Measurements from ENCODE around the gene SIX1.

SIX1 gene

DNA sequence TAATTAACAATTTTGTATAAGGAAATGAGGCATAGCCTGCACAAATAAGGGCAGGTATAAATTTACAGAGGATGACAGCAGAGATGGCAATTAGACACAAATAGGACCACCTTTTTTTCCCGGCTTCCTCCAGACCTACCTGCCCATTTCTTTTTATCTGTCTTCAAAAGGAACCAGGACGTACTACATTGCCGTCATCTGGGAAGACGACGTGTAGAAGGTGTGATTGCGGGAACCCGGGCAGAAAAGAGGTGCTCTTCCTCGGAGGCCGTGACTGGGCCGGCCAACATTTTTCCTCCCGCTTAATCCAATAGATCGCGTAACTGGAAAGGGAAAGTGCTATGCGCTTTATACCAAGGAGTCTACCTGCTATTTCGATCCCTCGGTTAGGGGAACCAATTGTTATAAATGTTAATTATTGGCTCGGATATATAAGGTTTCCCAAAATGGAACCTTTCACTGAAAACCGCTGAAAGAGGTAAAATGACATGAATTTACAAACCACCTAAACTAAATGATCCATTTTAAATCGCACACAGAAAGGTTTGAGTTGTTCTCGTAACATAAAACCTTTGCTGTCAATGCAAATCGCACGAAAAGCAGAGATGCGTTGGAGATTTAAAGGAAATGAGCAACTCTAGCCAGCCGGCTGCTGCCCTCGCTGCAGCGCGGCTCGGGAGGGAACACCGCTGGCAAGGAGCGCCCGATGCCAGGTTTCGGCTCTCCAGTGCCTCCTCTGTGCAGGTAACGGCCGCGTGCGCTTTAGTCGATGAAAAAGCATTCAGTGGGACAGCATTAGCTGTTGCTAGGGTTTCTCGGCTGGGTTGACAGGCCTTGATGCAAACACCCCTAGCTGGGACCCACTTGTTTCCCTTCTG lies 2.8 kb upstream of the SIX1 start:
- TF ChIP-seq, protein P1, sequence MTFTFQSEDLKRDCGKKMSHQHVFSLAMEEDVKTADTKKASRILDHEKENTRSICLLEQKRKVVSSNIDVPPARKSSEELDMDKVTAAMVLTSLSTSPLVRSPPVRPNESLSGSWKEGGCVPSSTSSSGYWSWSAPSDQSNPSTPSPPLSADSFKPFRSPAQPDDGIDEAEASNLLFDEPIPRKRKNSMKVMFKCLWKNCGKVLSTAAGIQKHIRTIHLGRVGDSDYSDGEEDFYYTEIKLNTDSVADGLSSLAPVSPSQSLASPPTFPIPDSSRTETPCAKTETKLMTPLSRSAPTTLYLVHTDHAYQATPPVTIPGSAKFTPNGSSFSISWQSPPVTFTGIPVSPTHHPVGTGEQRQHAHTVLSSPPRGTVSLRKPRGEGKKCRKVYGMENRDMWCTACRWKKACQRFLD (tag by site-specific recombination; IDR thresholded peaks at IDR 0.05): no peak
- TF ChIP-seq BCL11A (tag by site-specific recombination; IDR thresholded peaks at IDR 0.05; ENCODE audit: low read depth) (no peak), ZNF211 (tag by site-specific recombination; IDR thresholded peaks at IDR 0.05; ENCODE audit: low read depth) (no peak)
- Histone ChIP-seq H3K4me3 (ENCODE audit: low read depth, low read length) (no peak overlapping the region), H3K4me1 (ENCODE audit: control insufficient read depth, insufficient read depth, low read length) (peaks cover 33% of the 10 kb centered on the region), H3K27ac (ENCODE audit: extremely low read depth, low read depth, low read length) (peak overlapping the region; percentile 84; the same call in 1 of the 2 replicates), H3K9me3 (ENCODE audit: control insufficient read depth, insufficient read depth, low read depth, low read length) (no peaks in the 10 kb centered on the region), H3K36me3 (ENCODE audit: control insufficient read depth in 2 of 2, insufficient read depth in 1 of 2, low read length in 2 of 2) (no peaks in the 10 kb centered on the region; a peak in 1 of 3 replicates)
- POLR2A ChIA-PET: no interaction called here
- CTCF ChIA-PET: no interaction called here

DNA sequence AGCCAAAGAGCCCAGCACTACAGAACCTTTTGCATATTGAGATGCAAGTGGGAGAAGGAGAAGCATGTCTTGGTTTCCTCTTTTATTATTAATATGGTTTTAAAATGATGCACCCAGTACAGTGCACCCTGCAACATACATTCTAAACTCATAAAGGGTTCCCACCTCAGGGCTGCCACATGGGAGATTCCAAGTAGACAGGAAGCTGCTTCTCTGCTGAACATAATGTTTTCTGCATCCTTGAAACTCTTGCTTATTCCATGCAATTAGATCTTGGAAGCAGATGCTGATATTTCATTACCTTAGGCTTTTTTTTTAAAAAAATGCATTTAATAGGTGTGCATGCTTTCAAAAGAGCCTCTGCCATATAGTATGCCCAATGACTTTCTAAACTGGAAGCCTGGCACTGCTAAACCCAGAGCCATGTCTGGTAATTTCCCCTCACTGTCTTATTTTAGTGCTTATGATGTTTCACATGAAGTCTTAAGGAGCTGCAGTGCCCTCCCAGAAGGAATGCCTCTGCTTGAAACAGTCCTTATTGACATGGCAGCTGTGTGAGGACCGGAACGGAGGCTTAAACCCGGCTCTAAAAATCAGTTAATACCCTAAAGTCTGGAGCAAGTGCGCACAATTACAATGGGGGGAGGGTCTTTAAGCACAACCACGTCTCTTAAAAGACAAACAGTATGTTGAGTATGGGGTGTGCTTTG lies 2.0 kb upstream of the SIX1 start:
- Histone ChIP-seq H3K27ac (ENCODE audit: extremely low read depth, low read depth, low read length) (peak overlapping the region; percentile 97; the same call in 1 of the 2 replicates), H3K36me3 (ENCODE audit: control insufficient read depth in 2 of 2, insufficient read depth in 1 of 2, low read length in 2 of 2) (peaks cover 0 to 1% of the 10 kb centered on the region in 2 experiments; a peak in 2 of 3 replicates), H3K9me3 (ENCODE audit: control insufficient read depth, insufficient read depth, low read depth, low read length) (no peaks in the 10 kb centered on the region), H3K4me3 (ENCODE audit: low read depth, low read length) (no peak overlapping the region), H3K4me1 (ENCODE audit: control insufficient read depth, insufficient read depth, low read length) (peaks cover 35% of the 10 kb centered on the region)
- TF ChIP-seq ZNF175 (tag by site-specific recombination; IDR thresholded peaks at IDR 0.05) (no peak), ZNF157 (tag by site-specific recombination; IDR thresholded peaks at IDR 0.05) (no peak), TCF7L2 (IDR thresholded peaks at IDR 0.05; ENCODE audit: borderline replicate concordance, low read depth, low read length) (0 out of 2 replicates have a peak, but pooled peaks have one; percentile 37), ZBTB48 (tag by site-specific recombination; IDR thresholded peaks at IDR 0.05) (no peak)
- TF ChIP-seq, protein P2, sequence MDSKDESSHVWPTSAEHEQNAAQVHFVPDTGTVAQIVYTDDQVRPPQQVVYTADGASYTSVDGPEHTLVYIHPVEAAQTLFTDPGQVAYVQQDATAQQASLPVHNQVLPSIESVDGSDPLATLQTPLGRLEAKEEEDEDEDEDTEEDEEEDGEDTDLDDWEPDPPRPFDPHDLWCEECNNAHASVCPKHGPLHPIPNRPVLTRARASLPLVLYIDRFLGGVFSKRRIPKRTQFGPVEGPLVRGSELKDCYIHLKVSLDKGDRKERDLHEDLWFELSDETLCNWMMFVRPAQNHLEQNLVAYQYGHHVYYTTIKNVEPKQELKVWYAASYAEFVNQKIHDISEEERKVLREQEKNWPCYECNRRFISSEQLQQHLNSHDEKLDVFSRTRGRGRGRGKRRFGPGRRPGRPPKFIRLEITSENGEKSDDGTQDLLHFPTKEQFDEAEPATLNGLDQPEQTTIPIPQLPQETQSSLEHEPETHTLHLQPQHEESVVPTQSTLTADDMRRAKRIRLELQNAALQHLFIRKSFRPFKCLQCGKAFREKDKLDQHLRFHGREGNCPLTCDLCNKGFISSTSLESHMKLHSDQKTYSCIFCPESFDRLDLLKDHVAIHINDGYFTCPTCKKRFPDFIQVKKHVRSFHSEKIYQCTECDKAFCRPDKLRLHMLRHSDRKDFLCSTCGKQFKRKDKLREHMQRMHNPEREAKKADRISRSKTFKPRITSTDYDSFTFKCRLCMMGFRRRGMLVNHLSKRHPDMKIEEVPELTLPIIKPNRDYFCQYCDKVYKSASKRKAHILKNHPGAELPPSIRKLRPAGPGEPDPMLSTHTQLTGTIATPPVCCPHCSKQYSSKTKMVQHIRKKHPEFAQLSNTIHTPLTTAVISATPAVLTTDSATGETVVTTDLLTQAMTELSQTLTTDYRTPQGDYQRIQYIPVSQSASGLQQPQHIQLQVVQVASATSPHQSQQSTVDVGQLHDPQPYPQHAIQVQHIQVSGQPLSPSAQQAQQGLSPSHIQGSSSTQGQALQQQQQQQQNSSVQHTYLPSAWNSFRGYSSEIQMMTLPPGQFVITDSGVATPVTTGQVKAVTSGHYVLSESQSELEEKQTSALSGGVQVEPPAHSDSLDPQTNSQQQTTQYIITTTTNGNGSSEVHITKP (tag by site-specific recombination; IDR thresholded peaks at IDR 0.05): peak; percentile 59
- TF ChIP-seq, protein P3, sequence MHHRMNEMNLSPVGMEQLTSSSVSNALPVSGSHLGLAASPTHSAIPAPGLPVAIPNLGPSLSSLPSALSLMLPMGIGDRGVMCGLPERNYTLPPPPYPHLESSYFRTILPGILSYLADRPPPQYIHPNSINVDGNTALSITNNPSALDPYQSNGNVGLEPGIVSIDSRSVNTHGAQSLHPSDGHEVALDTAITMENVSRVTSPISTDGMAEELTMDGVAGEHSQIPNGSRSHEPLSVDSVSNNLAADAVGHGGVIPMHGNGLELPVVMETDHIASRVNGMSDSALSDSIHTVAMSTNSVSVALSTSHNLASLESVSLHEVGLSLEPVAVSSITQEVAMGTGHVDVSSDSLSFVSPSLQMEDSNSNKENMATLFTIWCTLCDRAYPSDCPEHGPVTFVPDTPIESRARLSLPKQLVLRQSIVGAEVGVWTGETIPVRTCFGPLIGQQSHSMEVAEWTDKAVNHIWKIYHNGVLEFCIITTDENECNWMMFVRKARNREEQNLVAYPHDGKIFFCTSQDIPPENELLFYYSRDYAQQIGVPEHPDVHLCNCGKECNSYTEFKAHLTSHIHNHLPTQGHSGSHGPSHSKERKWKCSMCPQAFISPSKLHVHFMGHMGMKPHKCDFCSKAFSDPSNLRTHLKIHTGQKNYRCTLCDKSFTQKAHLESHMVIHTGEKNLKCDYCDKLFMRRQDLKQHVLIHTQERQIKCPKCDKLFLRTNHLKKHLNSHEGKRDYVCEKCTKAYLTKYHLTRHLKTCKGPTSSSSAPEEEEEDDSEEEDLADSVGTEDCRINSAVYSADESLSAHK (tag by site-specific recombination; IDR thresholded peaks at IDR 0.05): peak; percentile 18; the same call in 1 of the 2 replicates
- ChIA-PET POLR2A (interaction anchor here (3.8 kb wide), 1 partner anchor 71 kb away, joined by 62 read pairs; the partner anchor contains the start of gene SIX4), CTCF (interaction anchor here (0.6 kb wide), 1 partner anchor 34 kb away, joined by 3 read pairs; no protein-coding TSS in a partner anchor)

DNA sequence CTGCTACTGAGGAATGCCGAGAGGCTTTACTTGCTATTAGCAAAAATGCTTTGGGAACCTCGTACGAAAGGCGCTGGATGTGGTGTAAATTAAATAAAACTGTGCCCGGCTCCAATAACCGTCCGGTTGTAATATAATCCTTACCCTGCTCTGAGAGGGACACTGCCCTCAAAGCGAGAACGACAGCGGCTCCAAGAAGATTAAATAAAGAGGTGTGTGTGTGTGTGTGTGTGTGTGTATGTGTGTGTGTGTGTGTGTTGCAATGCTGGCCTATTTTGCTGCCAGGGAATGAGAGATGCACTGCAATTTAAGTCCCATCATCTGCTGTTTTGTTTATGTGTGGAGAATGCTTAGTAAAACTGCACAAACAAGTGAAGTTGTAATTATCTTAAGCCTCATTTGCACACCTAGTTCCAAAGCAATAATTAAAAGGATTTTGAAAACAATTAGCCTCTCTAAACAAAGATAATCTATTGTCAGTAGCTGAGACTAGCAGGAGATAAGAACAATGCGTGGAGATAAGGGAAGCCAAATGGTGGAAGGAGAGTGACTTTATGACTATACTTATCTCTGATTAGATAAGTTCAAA lies 1.2 kb upstream of the SIX1 start:
- peaks cover 41% of the 10 kb centered on the region for H3K4me1 ChIP-seq (ENCODE audit: control insufficient read depth, insufficient read depth, low read length)
- H3K9me3 ChIP-seq (ENCODE audit: control insufficient read depth, insufficient read depth, low read depth, low read length): no peaks in the 10 kb centered on the region
- peak overlapping the region; percentile 97 for H3K27ac ChIP-seq (ENCODE audit: extremely low read depth, low read depth, low read length)
- H3K4me3 ChIP-seq (ENCODE audit: low read depth, low read length): peak overlapping the region; percentile 72; the same call in 1 of the 2 replicates
- POLR2A ChIA-PET: interaction anchor here (1.1 to 3.8 kb wide), 5 partner anchors 8 to 331 kb away, joined by 3 to 62 read pairs (median 8); partner anchors contain the start of genes SIX4, SLC38A6 and TRMT5
- H3K36me3 ChIP-seq (ENCODE audit: control insufficient read depth in 2 of 2, insufficient read depth in 1 of 2, low read length in 2 of 2): peaks cover 5 to 9% of the 10 kb centered on the region in 2 experiments
- CTCF ChIA-PET: interaction anchor here (0.6 to 1.1 kb wide), 2 partner anchors 9 to 33 kb away, joined by 3 to 5 read pairs; no protein-coding TSS in a partner anchor
- TF ChIP-seq ZNF10 (tag by site-specific recombination; IDR thresholded peaks at IDR 0.05) (peak; percentile 43), ZNF843 (tag by site-specific recombination; IDR thresholded peaks at IDR 0.05) (peak; percentile 93), ZNF121 (tag by site-specific recombination; IDR thresholded peaks at IDR 0.05) (peak; percentile 82), ZNF654 (tag by site-specific recombination; IDR thresholded peaks at IDR 0.05; ENCODE audit: low read depth) (no peak), FEZF1 (tag by site-specific recombination; IDR thresholded peaks at IDR 0.05) (peak; percentile 86), PRDM1 (tag by site-specific recombination; IDR thresholded peaks at IDR 0.05) (peak; percentile 69)
- TF ChIP-seq, protein P4, sequence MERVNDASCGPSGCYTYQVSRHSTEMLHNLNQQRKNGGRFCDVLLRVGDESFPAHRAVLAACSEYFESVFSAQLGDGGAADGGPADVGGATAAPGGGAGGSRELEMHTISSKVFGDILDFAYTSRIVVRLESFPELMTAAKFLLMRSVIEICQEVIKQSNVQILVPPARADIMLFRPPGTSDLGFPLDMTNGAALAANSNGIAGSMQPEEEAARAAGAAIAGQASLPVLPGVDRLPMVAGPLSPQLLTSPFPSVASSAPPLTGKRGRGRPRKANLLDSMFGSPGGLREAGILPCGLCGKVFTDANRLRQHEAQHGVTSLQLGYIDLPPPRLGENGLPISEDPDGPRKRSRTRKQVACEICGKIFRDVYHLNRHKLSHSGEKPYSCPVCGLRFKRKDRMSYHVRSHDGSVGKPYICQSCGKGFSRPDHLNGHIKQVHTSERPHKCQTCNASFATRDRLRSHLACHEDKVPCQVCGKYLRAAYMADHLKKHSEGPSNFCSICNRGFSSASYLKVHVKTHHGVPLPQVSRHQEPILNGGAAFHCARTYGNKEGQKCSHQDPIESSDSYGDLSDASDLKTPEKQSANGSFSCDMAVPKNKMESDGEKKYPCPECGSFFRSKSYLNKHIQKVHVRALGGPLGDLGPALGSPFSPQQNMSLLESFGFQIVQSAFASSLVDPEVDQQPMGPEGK (tag by site-specific recombination; IDR thresholded peaks at IDR 0.05): peak; percentile 62
- TF ChIP-seq, protein P5, sequence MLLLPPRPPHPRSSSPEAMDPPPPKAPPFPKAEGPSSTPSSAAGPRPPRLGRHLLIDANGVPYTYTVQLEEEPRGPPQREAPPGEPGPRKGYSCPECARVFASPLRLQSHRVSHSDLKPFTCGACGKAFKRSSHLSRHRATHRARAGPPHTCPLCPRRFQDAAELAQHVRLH (tag by site-specific recombination; IDR thresholded peaks at IDR 0.05): peak; percentile 85
